Right lobe of liver (tissue), 4 donors: ENCODE data around the gene NBEA.

Source experiments
- POLR2A ChIP-seq: fragments of 450-650 bp; IDR thresholded peaks from one replicate; pipeline ENCODE4 v1.6.1; 2017; ENCODE audit warnings: antibody characterized with exemption, mild to moderate bottlenecking
- TF ChIP-seq, protein P1 (sequence below), 4 donors: fragments of 200-600 bp in 3 of 4; fragments of 450-650 bp in 1 of 4; IDR thresholded peaks; one replicate each; pipeline versions ENCODE4 v1.5.1 to v1.8.0; 2016 to 2022; ENCODE audit warnings: antibody characterized with exemption in 4 of 4, mild to moderate bottlenecking in 2 of 4
- donor health status: DM: no; HTN: no; CAD: no.
- donor health status: DM: no; HTN: no; CAD: no.
- donor health status: DM: no; HTN: yes; CAD: no.

DNA sequence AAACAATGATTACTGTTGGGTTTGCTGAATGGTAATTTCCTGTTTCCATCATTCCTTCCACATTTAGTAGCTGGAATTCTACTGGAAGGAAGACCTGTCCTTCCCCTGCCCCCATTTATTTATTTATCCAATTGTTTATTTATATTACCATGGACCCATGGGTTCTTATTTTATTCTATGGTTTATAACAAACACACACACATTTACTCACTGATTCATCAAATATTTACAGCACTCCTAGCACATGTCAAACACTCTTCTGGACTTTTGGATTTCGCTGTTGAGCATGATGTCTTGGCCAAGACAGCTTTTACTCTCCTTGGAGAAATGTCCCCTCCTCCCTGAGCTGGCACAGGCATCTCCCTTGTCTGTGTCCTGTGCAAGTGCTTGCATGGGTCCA lies 762.3 kb downstream of the NBEA start:
- no peak for TF ChIP-seq POLR2A
- TF ChIP-seq, protein P1, sequence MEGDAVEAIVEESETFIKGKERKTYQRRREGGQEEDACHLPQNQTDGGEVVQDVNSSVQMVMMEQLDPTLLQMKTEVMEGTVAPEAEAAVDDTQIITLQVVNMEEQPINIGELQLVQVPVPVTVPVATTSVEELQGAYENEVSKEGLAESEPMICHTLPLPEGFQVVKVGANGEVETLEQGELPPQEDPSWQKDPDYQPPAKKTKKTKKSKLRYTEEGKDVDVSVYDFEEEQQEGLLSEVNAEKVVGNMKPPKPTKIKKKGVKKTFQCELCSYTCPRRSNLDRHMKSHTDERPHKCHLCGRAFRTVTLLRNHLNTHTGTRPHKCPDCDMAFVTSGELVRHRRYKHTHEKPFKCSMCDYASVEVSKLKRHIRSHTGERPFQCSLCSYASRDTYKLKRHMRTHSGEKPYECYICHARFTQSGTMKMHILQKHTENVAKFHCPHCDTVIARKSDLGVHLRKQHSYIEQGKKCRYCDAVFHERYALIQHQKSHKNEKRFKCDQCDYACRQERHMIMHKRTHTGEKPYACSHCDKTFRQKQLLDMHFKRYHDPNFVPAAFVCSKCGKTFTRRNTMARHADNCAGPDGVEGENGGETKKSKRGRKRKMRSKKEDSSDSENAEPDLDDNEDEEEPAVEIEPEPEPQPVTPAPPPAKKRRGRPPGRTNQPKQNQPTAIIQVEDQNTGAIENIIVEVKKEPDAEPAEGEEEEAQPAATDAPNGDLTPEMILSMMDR (IDR thresholded peaks at IDR 0.05), result no peak
